Cardiac muscle cell (in vitro differentiated cells and primary cell): ENCODE data around the gene TERT. TPM values are rescaled to one million over a fixed set of nuclear protein-coding genes. Genes with fewer than 3 reads are reported as not detected.

ENCODE experiments used
- DNase-seq, 2 donors: peaks; one replicate each; pipeline versions ENCODE4 v3.0.0 to v3.0.0-alpha.2; 2010 to 2017; ENCODE audit warnings: low read depth in 1 of 2, low spot score in 1 of 2
- H3K27ac ChIP-seq: fragments of 200-600 bp; sonication (generic); 2 replicates; pipeline ENCODE4 v1.5.1; 2016
- H3K27me3 ChIP-seq: fragments of 200-600 bp; sonication (generic); 2 replicates; pipeline ENCODE4 v1.6.0; 2016; ENCODE audit warnings: control low read depth
- H3K36me3 ChIP-seq: fragments of 200-600 bp; sonication (generic); 2 replicates; pipeline ENCODE4 v1.5.1; 2016; ENCODE audit warnings: control low read depth
- H3K4me1 ChIP-seq: fragments of 200-600 bp; sonication (generic); 2 replicates; pipeline ENCODE4 v1.8.1; 2017; ENCODE audit warnings: low read depth, mild to moderate bottlenecking, mixed run types
- H3K4me3 ChIP-seq: fragments of 200-600 bp; sonication (generic); 2 replicates; pipeline ENCODE4 v1.5.1; 2016; ENCODE audit warnings: mild to moderate bottlenecking
- H3K9me3 ChIP-seq: fragments of 200-600 bp; sonication (generic); 2 replicates; pipeline ENCODE4 v1.5.1; 2017; ENCODE audit warnings: low read depth, mild to moderate bottlenecking, control low read depth
- polyA plus RNA-seq: library from polyadenylated mRNA; unstranded; fragments of >200 nt; fragmentation: Nextera tagmentation; extraction: Ambion mirVana; gene quantifications from 2 replicates; pipeline ENCODE4 v1.2.1, GENCODE V29; 2016
- total RNA-seq: library from RNA; depleted of rRNA; stranded (reverse); fragments of >200 nt; gene quantifications from 2 replicates; pipeline ENCODE4 v1.2.3, GENCODE V29; 2016
- TF ChIP-seq, protein P1 (sequence below): IDR thresholded peaks from 2 replicates; pipeline ENCODE4 v1.5.1; 2012; ENCODE audit warnings: low read depth, mild to moderate bottlenecking, low read length

Gene TERT
- total and polyA plus RNA-seq, 2 experiments from 2014 or later, result 0.30 TPM; not detected in 1

DNA sequence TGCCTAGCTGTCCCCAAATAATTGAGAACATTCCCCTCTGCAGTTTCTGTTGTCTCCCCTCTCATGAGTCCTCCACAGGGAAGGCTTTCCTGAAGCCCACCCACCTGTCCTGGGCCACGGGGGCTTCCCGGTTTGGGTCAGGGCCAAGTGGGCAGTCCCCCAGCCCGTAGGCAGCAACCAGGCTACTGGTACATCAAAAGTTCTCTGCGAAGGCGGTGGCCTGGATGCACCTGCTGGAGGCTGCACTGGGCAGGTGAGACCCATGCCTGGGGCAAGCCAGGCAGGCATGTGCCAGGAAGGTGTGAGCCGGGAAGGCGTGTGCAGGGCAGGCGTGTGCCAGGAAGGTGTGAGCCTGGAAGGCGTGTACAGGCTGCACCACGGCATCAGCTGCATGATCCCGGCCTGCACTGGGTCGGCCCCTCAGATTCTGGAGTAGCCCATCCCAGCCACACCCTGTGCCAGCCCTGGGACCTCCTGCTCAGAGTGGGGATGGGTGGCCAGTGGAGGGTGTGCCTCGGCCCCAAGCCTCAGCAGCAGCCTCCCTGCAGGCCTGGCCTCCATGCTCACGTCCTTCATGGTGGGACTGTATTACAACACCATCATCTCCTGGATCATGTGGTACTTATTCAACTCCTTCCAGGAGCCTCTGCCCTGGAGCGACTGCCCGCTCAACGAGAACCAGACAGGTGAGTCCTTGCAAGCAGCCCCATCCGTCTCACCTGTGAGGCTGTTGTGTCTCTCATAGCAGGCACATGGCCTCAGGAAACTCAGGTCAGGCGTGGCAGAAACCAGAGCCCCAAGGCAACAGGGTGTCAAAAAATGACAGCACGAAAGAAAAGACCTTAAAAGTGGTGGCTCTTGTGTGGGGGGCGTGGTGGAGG is 84.7 kb downstream of the TERT start:
- TF ChIP-seq, protein P1, sequence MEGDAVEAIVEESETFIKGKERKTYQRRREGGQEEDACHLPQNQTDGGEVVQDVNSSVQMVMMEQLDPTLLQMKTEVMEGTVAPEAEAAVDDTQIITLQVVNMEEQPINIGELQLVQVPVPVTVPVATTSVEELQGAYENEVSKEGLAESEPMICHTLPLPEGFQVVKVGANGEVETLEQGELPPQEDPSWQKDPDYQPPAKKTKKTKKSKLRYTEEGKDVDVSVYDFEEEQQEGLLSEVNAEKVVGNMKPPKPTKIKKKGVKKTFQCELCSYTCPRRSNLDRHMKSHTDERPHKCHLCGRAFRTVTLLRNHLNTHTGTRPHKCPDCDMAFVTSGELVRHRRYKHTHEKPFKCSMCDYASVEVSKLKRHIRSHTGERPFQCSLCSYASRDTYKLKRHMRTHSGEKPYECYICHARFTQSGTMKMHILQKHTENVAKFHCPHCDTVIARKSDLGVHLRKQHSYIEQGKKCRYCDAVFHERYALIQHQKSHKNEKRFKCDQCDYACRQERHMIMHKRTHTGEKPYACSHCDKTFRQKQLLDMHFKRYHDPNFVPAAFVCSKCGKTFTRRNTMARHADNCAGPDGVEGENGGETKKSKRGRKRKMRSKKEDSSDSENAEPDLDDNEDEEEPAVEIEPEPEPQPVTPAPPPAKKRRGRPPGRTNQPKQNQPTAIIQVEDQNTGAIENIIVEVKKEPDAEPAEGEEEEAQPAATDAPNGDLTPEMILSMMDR, result no peak
- H3K27me3 ChIP-seq, result no peaks in the 10 kb centered on the region
- H3K27ac ChIP-seq, result no peak overlapping the region
- no peaks in the 10 kb centered on the region for H3K9me3 ChIP-seq
- H3K4me3 ChIP-seq, result no peak overlapping the region
- no peaks in the 10 kb centered on the region for H3K36me3 ChIP-seq
- peaks cover 4% of the 10 kb centered on the region for H3K4me1 ChIP-seq
- no peak for DNase-seq

DNA sequence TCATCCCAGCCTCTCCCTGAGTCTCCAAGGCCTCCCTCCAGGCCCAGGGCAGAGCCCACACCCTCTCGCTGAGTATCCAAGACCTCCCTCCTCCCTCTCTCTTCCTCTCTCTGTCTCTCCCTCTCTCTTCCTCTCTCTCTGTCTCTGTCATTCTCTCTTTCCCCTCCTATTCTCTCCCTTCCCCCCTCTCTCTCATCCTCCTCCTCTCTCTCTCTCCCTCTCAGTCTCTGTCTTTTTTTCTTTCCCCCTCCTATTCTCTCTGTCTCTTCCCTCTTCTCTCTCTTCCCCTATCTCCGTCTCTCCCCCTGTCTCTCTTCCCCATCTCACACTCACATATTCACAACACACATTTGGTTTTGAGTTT is 85.4 kb downstream of the TERT start:
- Histone ChIP-seq H3K9me3 (no peaks in the 10 kb centered on the region), H3K4me3 (no peak overlapping the region), H3K4me1 (peaks cover 10% of the 10 kb centered on the region), H3K36me3 (no peaks in the 10 kb centered on the region), H3K27ac (no peak overlapping the region), H3K27me3 (no peaks in the 10 kb centered on the region)
- DNase-seq, result no peak
- TF ChIP-seq, protein P1, result no peak

DNA sequence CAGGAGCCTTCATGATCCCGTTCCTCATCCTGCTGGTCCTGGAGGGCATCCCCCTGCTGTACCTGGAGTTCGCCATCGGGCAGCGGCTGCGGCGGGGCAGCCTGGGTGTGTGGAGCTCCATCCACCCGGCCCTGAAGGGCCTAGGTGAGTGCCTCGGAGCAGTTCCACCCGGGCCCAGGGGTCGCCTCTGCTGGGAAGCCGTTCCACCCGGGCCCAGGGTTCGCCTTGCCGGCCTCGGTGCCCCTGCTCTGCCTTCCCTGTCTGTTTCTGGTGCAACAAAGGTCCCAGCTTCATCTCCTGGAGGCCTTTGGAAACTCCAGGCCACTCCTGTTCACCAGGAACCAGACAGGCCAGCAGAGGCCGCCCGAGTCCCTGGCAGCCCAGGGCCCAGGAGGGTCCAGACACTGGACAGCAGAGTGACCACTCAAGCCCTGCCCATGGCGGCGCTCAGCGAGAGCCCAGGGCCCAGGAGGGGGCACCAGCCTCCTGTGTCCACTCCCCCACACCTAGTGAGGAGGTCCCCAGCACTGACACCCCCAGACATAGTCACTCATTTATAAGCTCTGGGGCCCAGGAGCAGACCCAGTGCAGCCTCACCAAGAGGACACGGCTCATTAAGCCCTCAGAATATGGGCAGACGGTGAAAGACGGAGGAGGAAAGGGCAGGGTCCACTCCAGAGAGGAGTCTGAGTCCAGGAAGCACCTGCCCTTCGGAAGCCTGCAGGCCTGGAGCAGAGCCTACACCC is 86.0 kb downstream of the TERT start:
- no peaks in the 10 kb centered on the region for H3K36me3 ChIP-seq

DNA sequence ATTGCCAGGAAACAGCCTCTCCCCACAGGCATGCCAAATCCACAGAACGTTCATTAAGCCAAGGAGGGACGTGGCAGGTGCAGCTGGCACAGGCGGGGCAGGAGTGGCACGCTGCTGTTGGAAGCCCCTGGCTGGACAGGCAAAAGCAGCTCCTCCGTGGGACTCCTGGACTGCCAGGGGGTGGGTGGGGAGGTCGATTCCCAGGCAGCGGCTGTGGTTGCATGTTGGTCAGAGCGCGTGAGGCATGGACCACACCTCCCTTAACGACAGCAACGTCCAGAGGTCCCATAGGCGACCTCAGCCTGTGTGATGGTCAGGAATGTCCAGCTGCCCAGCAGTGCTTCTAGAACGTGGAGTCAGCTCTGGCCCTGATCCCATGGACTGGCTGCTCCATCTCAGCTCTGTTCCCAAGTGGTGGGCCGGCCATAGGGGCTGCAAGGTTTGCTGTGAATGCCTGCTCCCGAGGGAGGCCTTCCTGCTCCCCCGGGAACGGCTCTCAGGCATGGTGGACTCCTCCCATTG is 86.6 kb downstream of the TERT start:
- peaks cover 13% of the 10 kb centered on the region for H3K4me1 ChIP-seq
- no peaks in the 10 kb centered on the region for H3K27me3 ChIP-seq
- H3K9me3 ChIP-seq, result no peaks in the 10 kb centered on the region
- no peaks in the 10 kb centered on the region for H3K36me3 ChIP-seq
- no peak overlapping the region for H3K4me3 ChIP-seq
- TF ChIP-seq, protein P1, result no peak
- no peak for DNase-seq
- no peak overlapping the region for H3K27ac ChIP-seq

More for the DNA sequence above, 86.0 kb downstream of the TERT start:
- Histone ChIP-seq H3K9me3 (no peaks in the 10 kb centered on the region), H3K27me3 (no peaks in the 10 kb centered on the region), H3K4me3 (no peak overlapping the region), H3K4me1 (peaks cover 13% of the 10 kb centered on the region), H3K27ac (no peak overlapping the region)
- DNase-seq, result peak; percentile 26 to 52
- TF ChIP-seq, protein P1, result peak; percentile 51

DNA sequence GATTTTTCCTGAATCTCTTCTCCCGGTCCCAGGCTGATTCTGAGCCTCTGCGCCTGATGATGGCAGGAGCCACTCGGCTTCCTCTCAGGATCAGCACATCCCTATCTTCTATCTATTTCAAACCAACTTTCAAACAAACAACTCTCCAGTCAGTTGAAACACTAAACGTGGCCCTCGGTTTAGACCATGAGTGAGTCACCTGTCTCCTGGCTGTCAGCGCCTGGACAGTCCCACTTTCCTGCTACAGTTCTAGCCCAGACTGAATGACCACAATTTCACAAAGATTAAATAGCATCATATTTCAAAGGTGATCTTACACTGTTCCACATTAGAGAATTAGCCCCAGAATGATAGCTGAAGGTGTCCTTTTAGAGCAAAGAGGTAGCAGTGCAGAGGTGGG is 87.3 kb downstream of the TERT start:
- H3K9me3 ChIP-seq, result no peaks in the 10 kb centered on the region
- no peak overlapping the region for H3K4me3 ChIP-seq
- TF ChIP-seq, protein P1, result no peak
- no peak for DNase-seq
- no peaks in the 10 kb centered on the region for H3K36me3 ChIP-seq
- peaks cover 13% of the 10 kb centered on the region for H3K4me1 ChIP-seq
- no peaks in the 10 kb centered on the region for H3K27me3 ChIP-seq
- H3K27ac ChIP-seq, result no peak overlapping the region
